ENCODE results near the gene BAHCC1. TPM values are rescaled to one million over a fixed set of nuclear protein-coding genes. Genes with fewer than 3 reads are reported as not detected.

The BAHCC1 gene
- total and polyA plus RNA-seq, 2 donors from 2014 or later, result 2.6 to 20.5 TPM

- FAIRE-seq, result no peak
- peaks cover 0 to 21% (median 6%) of the 10 kb centered on the region in 3 donors for H3K4me1 ChIP-seq (ENCODE audit: control insufficient read depth in 2 of 3, insufficient read depth in 2 of 3, low read depth in 1 of 3, low read length in 3 of 3)
Measured at GRCh38 chr17:81432941-81433340, 37.7 kb downstream of the BAHCC1 start.

GRCh38 chr17:81433656-81434055 lies 38.4 kb downstream of the BAHCC1 start:
- no peak for DNase-seq

More at GRCh38 chr17:81432941-81433340, 37.7 kb downstream of the BAHCC1 start:
- Histone ChIP-seq H3K9ac (ENCODE audit: low read length in 3 of 3) (no peak overlapping the region), H3K27ac (ENCODE audit: low read depth in 2 of 2, low read length in 2 of 2) (no peak overlapping the region), H3K4me3 (ENCODE audit: low read length in 3 of 3) (no peak overlapping the region), H3K36me3 (ENCODE audit: control insufficient read depth in 2 of 3, insufficient read depth in 3 of 3, low read length in 3 of 3) (no peaks in the 10 kb centered on the region), H3K9me3 (ENCODE audit: control insufficient read depth in 2 of 3, insufficient read depth in 1 of 3, low read length in 3 of 3) (no peaks in the 10 kb centered on the region), H3K27me3 (ENCODE audit: control insufficient read depth, insufficient read depth, low read length) (no peaks in the 10 kb centered on the region)
- DNase-seq, result peak in 1 of 5 donors; percentile 90
- no peak for TF ChIP-seq CTCF (IDR thresholded peaks at IDR 0.05; ENCODE audit: borderline replicate concordance, extremely low read depth, insufficient read depth)
- intact Hi-C loops (cut with DNase I), result no loop called here

DNA sequence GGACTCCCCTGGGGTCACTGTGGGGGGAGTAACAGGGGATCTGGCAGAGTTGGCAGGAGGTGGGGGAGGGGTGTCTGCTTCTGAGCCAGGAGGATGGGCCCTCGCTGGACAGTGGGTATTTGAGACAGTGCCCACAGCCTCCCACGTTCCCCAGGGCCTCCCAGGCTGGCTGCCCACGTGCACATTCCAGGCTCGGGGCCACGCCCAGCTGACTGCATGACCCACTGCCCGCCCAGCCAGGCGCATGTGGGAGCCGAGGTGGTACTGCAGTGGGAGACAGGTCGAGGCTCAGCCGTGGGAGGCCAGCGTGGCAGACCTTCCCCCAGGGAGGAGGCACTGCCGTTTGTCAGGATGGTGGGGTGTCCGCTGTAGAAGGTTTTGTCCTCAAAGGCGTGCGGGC lies 38.8 kb downstream of the BAHCC1 start:
- Histone ChIP-seq H3K27ac (ENCODE audit: low read depth in 2 of 2, low read length in 2 of 2) (no peak overlapping the region), H3K9me3 (ENCODE audit: control insufficient read depth in 2 of 3, insufficient read depth in 1 of 3, low read length in 3 of 3) (no peaks in the 10 kb centered on the region), H3K36me3 (ENCODE audit: control insufficient read depth in 2 of 3, insufficient read depth in 3 of 3, low read length in 3 of 3) (no peaks in the 10 kb centered on the region), H3K27me3 (ENCODE audit: control insufficient read depth, insufficient read depth, low read length) (no peaks in the 10 kb centered on the region), H3K4me3 (ENCODE audit: low read length in 3 of 3) (no peak overlapping the region), H3K4me1 (ENCODE audit: control insufficient read depth in 2 of 3, insufficient read depth in 2 of 3, low read depth in 1 of 3, low read length in 3 of 3) (peaks cover 0 to 18% (median 6%) of the 10 kb centered on the region in 3 donors), H3K9ac (ENCODE audit: low read length in 3 of 3) (no peak overlapping the region)
- intact Hi-C loops (cut with DNase I), result no loop called here
- FAIRE-seq, result no peak
- DNase-seq, result peak in 4 of 5 donors; percentile 83 to 89 (median 88)
- TF ChIP-seq CTCF (IDR thresholded peaks at IDR 0.05; ENCODE audit: borderline replicate concordance, extremely low read depth, insufficient read depth), result no peak

More at GRCh38 chr17:81433656-81434055, 38.4 kb downstream of the BAHCC1 start:
- H3K9ac ChIP-seq (ENCODE audit: low read length in 3 of 3), result no peak overlapping the region
- FAIRE-seq, result no peak
- intact Hi-C loops (cut with DNase I), result no loop called here
- no peaks in the 10 kb centered on the region for H3K36me3 ChIP-seq (ENCODE audit: control insufficient read depth in 2 of 3, insufficient read depth in 3 of 3, low read length in 3 of 3)
- H3K9me3 ChIP-seq (ENCODE audit: control insufficient read depth in 2 of 3, insufficient read depth in 1 of 3, low read length in 3 of 3), result no peaks in the 10 kb centered on the region
- no peak for TF ChIP-seq CTCF (IDR thresholded peaks at IDR 0.05; ENCODE audit: borderline replicate concordance, extremely low read depth, insufficient read depth)
- no peak overlapping the region for H3K27ac ChIP-seq (ENCODE audit: low read depth in 2 of 2, low read length in 2 of 2)
- H3K4me1 ChIP-seq (ENCODE audit: control insufficient read depth in 2 of 3, insufficient read depth in 2 of 3, low read depth in 1 of 3, low read length in 3 of 3), result peaks cover 0 to 21% (median 6%) of the 10 kb centered on the region in 3 donors
- H3K4me3 ChIP-seq (ENCODE audit: low read length in 3 of 3), result no peak overlapping the region
- H3K27me3 ChIP-seq (ENCODE audit: control insufficient read depth, insufficient read depth, low read length), result no peaks in the 10 kb centered on the region
